Measurements from ENCODE around the gene RND1. TPM values are rescaled to one million over a fixed set of nuclear protein-coding genes. Genes with fewer than 3 reads are reported as not detected.
A peak's percentile ranks its signal among the peaks of the same experiment; 100 is the strongest.
"Not testable (repeated sequence)": the region's sequence is repeated elsewhere in the genome, so short reads cannot be mapped to it uniquely, and the experiment has no call there.

The RND1 gene
- total RNA-seq, 1 donor from 2014 or later = 2.6 TPM

GRCh38 chr12:48866052-48866711 is 512 bp upstream of the RND1 start:
- ATAC-seq = peak; percentile 9

GRCh38 chr12:48863291-48863690 is 2.4 kb downstream of the RND1 start:
- ATAC-seq = no peak

- no peak for ATAC-seq
These were observed 2.9 kb downstream of the RND1 start for GRCh38 chr12:48862760-48863159.

GRCh38 chr12:48861111-48861510 is 4.6 kb downstream of the RND1 start:
- ATAC-seq = peak; percentile 59

- ATAC-seq = not testable (repeated sequence)
These were observed 5.4 kb downstream of the RND1 start for GRCh38 chr12:48860236-48860635.

- no peak for ATAC-seq
These were observed 6.1 kb downstream of the RND1 start for GRCh38 chr12:48859607-48860006.

- ATAC-seq = no peak
These were observed 7.6 kb downstream of the RND1 start for GRCh38 chr12:48858043-48858442.

- no peak for ATAC-seq
These were observed 8.2 kb downstream of the RND1 start for GRCh38 chr12:48857278-48857994.

GRCh38 chr12:48856379-48856778 is 9.3 kb downstream of the RND1 start:
- ATAC-seq = no peak

GRCh38 chr12:48854932-48855331 is 10.7 kb downstream of the RND1 start:
- not testable (repeated sequence) for ATAC-seq

- ATAC-seq = no peak
These were observed 11.2 kb downstream of the RND1 start for GRCh38 chr12:48854488-48854887.

- ATAC-seq = peak; percentile 68
These were observed 12.7 kb downstream of the RND1 start for GRCh38 chr12:48852734-48853688.

- ATAC-seq = peak; percentile 97
These were observed 13.6 kb downstream of the RND1 start, which contains the start of gene DDX23 for GRCh38 chr12:48851883-48852733. TSS of gene DDX23 (minus strand) at chr12:48852163. CDS start at chr12:48845782, 6,381 bp downstream.

GRCh38 chr12:48842021-48842420 is 23.6 kb downstream of the RND1 start:
- not testable (repeated sequence) for ATAC-seq

- ATAC-seq = no peak
These were observed 27.6 kb downstream of the RND1 start for GRCh38 chr12:48838048-48838447.

- no peak for ATAC-seq
These were observed 33.2 kb downstream of the RND1 start for GRCh38 chr12:48832321-48833060.

- no peak for ATAC-seq
These were observed 34.4 kb downstream of the RND1 start for GRCh38 chr12:48831257-48831656.

GRCh38 chr12:48828841-48829575 is 36.7 kb downstream of the RND1 start:
- ATAC-seq = no peak

- peak; percentile 12 for ATAC-seq
These were observed 37.4 kb downstream of the RND1 start for GRCh38 chr12:48828293-48828692.

GRCh38 chr12:48827513-48828096 is 38.1 kb downstream of the RND1 start:
- ATAC-seq = no peak

Measured in esophagus mucosa (tissue), 1 donor.